Liver (tissue), 9 donors: ENCODE results near the gene MEGF10. TPM values are rescaled to one million over a fixed set of nuclear protein-coding genes. Genes with fewer than 3 reads are reported as not detected.

ENCODE experiments used
- DNase-seq: peaks from one replicate; pipeline ENCODE4 v3.0.0-alpha.2; 2017; ENCODE audit warnings: low spot score
- H3K27ac ChIP-seq, 2 donors: one replicate each; pipeline ENCODE4 v1.7.0; 2013; ENCODE audit warnings: inconsistent platforms in 2 of 2, low read length in 2 of 2, control low read depth in 1 of 2, low read depth in 1 of 2, mild to moderate bottlenecking in 1 of 2
- H3K27me3 ChIP-seq, 4 donors: one replicate each; pipeline versions ENCODE4 v1.6.1 to v1.7.0; 2013; ENCODE audit warnings: low read length in 3 of 4, inconsistent platforms in 1 of 4, mild to moderate bottlenecking in 1 of 4, moderate library complexity in 1 of 4; ENCODE audit not compliant: control insufficient read depth in 4 of 4, insufficient read depth in 4 of 4
- H3K36me3 ChIP-seq, 4 donors: one replicate each; pipeline versions ENCODE4 v1.6.1 to v1.7.0; 2013; ENCODE audit warnings: low read length in 3 of 4, mild to moderate bottlenecking in 3 of 4, low read depth in 1 of 4, moderate library complexity in 1 of 4; ENCODE audit not compliant: control insufficient read depth in 4 of 4, insufficient read depth in 3 of 4
- H3K4me1 ChIP-seq, 4 donors: one replicate each; pipeline versions ENCODE4 v1.6.1 to v1.7.0; 2013; ENCODE audit warnings: low read length in 3 of 4, mild to moderate bottlenecking in 3 of 4, moderate library complexity in 1 of 4; ENCODE audit not compliant: control insufficient read depth in 4 of 4, insufficient read depth in 4 of 4
- H3K4me3 ChIP-seq, 3 donors: one replicate each; pipeline versions ENCODE4 v1.6.1 to v1.7.0; 2013; ENCODE audit warnings: low read length in 3 of 3, control low read depth in 1 of 3, low read depth in 1 of 3, mild to moderate bottlenecking in 1 of 3
- H3K9ac ChIP-seq, 2 donors: one replicate each; pipeline ENCODE4 v1.7.0; 2013; ENCODE audit warnings: low read length in 2 of 2, mild to moderate bottlenecking in 2 of 2, moderate library complexity in 2 of 2, control low read depth in 1 of 2, low read depth in 1 of 2
- H3K9me3 ChIP-seq, 4 donors: one replicate each; pipeline versions ENCODE4 v1.6.1 to v1.7.0; 2013; ENCODE audit warnings: low read length in 3 of 4; ENCODE audit not compliant: control insufficient read depth in 4 of 4
- EGR1 ChIP-seq, 2 donors: IDR thresholded peaks; 2 replicates each; pipeline ENCODE4 v1.6.1; 2016 to 2018; ENCODE audit warnings: antibody characterized with exemption in 2 of 2, low read depth in 2 of 2
- FOXA1 ChIP-seq: IDR thresholded peaks from 2 replicates; pipeline ENCODE4 v1.6.1; 2016; ENCODE audit warnings: antibody characterized with exemption
- FOXA2 ChIP-seq: IDR thresholded peaks from 2 replicates; pipeline ENCODE4 v1.6.1; 2016; ENCODE audit warnings: antibody characterized with exemption
- GABPA ChIP-seq, 2 donors: IDR thresholded peaks in 1 of 2; conservative IDR thresholded peaks in 1 of 2; 2 replicates each; pipeline ENCODE4 v1.6.1; 2016; ENCODE audit warnings: antibody characterized with exemption in 2 of 2, mild to moderate bottlenecking in 1 of 2, moderate library complexity in 1 of 2
- HNF4A ChIP-seq, 2 donors: conservative IDR thresholded peaks; 2 replicates each; pipeline ENCODE4 v1.6.1; 2016; ENCODE audit warnings: antibody characterized with exemption in 2 of 2, mild to moderate bottlenecking in 2 of 2
- HNF4G ChIP-seq: IDR thresholded peaks from 2 replicates; pipeline ENCODE4 v1.6.1; 2016; ENCODE audit warnings: antibody characterized with exemption
- JUND ChIP-seq, 2 donors: IDR thresholded peaks; 2 replicates each; pipeline ENCODE4 v1.6.1; 2016; ENCODE audit warnings: antibody characterized with exemption in 2 of 2
- NR2F2 ChIP-seq: IDR thresholded peaks from 2 replicates; pipeline ENCODE4 v1.6.1; 2016; ENCODE audit warnings: antibody characterized with exemption
- RAD21 ChIP-seq, 2 donors: IDR thresholded peaks; 2 replicates each; pipeline ENCODE4 v1.6.1; 2016; ENCODE audit warnings: antibody characterized with exemption in 2 of 2, mild to moderate bottlenecking in 2 of 2
- RXRA ChIP-seq, 2 donors: IDR thresholded peaks; 2 replicates each; pipeline ENCODE4 v1.6.1; 2017 to 2018; ENCODE audit warnings: antibody characterized with exemption in 2 of 2, mild to moderate bottlenecking in 1 of 2
- SP1 ChIP-seq: IDR thresholded peaks from 2 replicates; pipeline ENCODE4 v1.6.1; 2018; ENCODE audit warnings: antibody characterized with exemption, mild to moderate bottlenecking
- TAF1 ChIP-seq: conservative IDR thresholded peaks from 2 replicates; pipeline ENCODE4 v1.6.1; 2016; ENCODE audit warnings: antibody characterized with exemption, mild to moderate bottlenecking
- YY1 ChIP-seq: IDR thresholded peaks from 2 replicates; pipeline ENCODE4 v1.6.1; 2016; ENCODE audit warnings: antibody characterized with exemption, mild to moderate bottlenecking
- WGBS: extraction: QIAGEN DNeasy Blood & Tissue Kit; methylation state at CpG from one replicate; pipeline ENCODE4 v1.1.7; 2013; 5-methylcytosine and 5-hydroxymethylcytosine counted together
- polyA plus RNA-seq, 2 donors: library from polyadenylated mRNA; stranded (reverse) in 1 of 2; unstranded in 1 of 2; fragments of 200-250 nt in 1 of 2; fragments of >200 nt in 1 of 2; fragmentation: Nextera tagmentation in 1 of 2; extraction: Ambion mirVana in 1 of 2; gene quantifications; one replicate each; pipeline versions ENCODE4 v1.2.1 to v1.2.3, GENCODE V29; 2013 to 2015
- total RNA-seq, 2 donors: library from RNA; depleted of rRNA; stranded (reverse); fragments of >200 nt; gene quantifications; one replicate each; pipeline ENCODE4 v1.2.3, GENCODE V29; 2014
- TF ChIP-seq, protein P1 (sequence below): IDR thresholded peaks from 2 replicates; pipeline ENCODE4 v1.6.1; 2016; ENCODE audit warnings: antibody characterized with exemption
- TF ChIP-seq, protein P2 (sequence below): fragments of 150-350 bp; IDR thresholded peaks from 2 replicates; pipeline ENCODE4 v1.5.1; 2017; ENCODE audit warnings: improper control_type of control experiment, low read depth, low read length; ENCODE audit not compliant: missing input control
- TF ChIP-seq, protein P3 (sequence below): IDR thresholded peaks from 2 replicates; pipeline ENCODE4 v1.6.1; 2016; ENCODE audit warnings: antibody characterized with exemption
- TF ChIP-seq, protein P4 (sequence below): IDR thresholded peaks from 2 replicates; pipeline ENCODE4 v1.6.1; 2016; ENCODE audit warnings: antibody characterized with exemption
- TF ChIP-seq, protein P5 (sequence below): IDR thresholded peaks from 2 replicates; pipeline ENCODE4 v1.6.1; 2016; ENCODE audit warnings: antibody characterized with exemption, mild to moderate bottlenecking
- donor health status: healthy.
- donor health status: healthy.
- donor health status: healthy.
- donor health status: healthy.
- donor health status: healthy.

The MEGF10 gene
- total and polyA plus RNA-seq, 4 donors: 0.05 to 1.0 (median 0.33) TPM; not detected in 1

DNA sequence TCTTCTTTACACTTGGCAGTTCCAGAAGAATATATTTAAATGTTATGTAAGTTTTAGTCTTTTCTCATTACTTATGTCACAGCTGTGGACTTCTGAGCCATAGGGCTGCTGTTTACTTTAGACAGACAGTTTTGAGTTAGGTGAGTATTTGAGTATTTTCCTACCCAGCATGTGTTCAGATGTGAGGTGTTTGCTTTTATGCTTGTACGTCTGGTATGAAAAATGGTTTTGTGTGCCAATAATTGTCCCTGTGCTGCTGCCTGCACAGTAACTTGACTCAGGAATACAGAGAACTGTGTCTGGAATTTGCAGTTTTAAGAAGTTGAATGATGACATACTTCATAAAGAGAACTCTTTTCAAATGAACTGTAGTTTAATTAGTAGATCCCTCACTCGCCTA, 20.8 kb downstream of the MEGF10 start:
- Histone ChIP-seq H3K36me3 (no peaks in the 10 kb centered on the region), H3K27me3 (no peaks in the 10 kb centered on the region), H3K9ac (no peak overlapping the region), H3K4me1 (no peaks in the 10 kb centered on the region), H3K4me3 (no peak overlapping the region), H3K9me3 (no peaks in the 10 kb centered on the region), H3K27ac (no peak overlapping the region)
- TF ChIP-seq HNF4G: no peak
- TF ChIP-seq HNF4A (conservative IDR thresholded peaks at IDR 0.05): no peak
- TF ChIP-seq EGR1 (IDR thresholded peaks at IDR 0.05; ENCODE audit: low read depth in 2 of 2): no peak
- TF ChIP-seq, protein P1, sequence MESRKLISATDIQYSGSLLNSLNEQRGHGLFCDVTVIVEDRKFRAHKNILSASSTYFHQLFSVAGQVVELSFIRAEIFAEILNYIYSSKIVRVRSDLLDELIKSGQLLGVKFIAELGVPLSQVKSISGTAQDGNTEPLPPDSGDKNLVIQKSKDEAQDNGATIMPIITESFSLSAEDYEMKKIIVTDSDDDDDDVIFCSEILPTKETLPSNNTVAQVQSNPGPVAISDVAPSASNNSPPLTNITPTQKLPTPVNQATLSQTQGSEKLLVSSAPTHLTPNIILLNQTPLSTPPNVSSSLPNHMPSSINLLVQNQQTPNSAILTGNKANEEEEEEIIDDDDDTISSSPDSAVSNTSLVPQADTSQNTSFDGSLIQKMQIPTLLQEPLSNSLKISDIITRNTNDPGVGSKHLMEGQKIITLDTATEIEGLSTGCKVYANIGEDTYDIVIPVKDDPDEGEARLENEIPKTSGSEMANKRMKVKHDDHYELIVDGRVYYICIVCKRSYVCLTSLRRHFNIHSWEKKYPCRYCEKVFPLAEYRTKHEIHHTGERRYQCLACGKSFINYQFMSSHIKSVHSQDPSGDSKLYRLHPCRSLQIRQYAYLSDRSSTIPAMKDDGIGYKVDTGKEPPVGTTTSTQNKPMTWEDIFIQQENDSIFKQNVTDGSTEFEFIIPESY: no peak
- no peak for TF ChIP-seq TAF1
- no peak for TF ChIP-seq RXRA (IDR thresholded peaks at IDR 0.05)
- TF ChIP-seq, protein P2, sequence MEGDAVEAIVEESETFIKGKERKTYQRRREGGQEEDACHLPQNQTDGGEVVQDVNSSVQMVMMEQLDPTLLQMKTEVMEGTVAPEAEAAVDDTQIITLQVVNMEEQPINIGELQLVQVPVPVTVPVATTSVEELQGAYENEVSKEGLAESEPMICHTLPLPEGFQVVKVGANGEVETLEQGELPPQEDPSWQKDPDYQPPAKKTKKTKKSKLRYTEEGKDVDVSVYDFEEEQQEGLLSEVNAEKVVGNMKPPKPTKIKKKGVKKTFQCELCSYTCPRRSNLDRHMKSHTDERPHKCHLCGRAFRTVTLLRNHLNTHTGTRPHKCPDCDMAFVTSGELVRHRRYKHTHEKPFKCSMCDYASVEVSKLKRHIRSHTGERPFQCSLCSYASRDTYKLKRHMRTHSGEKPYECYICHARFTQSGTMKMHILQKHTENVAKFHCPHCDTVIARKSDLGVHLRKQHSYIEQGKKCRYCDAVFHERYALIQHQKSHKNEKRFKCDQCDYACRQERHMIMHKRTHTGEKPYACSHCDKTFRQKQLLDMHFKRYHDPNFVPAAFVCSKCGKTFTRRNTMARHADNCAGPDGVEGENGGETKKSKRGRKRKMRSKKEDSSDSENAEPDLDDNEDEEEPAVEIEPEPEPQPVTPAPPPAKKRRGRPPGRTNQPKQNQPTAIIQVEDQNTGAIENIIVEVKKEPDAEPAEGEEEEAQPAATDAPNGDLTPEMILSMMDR: no peak
- TF ChIP-seq YY1: no peak
- TF ChIP-seq SP1: no peak
- TF ChIP-seq, protein P3, sequence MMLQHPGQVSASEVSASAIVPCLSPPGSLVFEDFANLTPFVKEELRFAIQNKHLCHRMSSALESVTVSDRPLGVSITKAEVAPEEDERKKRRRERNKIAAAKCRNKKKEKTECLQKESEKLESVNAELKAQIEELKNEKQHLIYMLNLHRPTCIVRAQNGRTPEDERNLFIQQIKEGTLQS: no peak
- TF ChIP-seq, protein P4, sequence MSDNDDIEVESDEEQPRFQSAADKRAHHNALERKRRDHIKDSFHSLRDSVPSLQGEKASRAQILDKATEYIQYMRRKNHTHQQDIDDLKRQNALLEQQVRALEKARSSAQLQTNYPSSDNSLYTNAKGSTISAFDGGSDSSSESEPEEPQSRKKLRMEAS: no peak
- no peak for TF ChIP-seq NR2F2
- TF ChIP-seq JUND (IDR thresholded peaks at IDR 0.05): no peak
- TF ChIP-seq FOXA1: no peak
- TF ChIP-seq, protein P5, sequence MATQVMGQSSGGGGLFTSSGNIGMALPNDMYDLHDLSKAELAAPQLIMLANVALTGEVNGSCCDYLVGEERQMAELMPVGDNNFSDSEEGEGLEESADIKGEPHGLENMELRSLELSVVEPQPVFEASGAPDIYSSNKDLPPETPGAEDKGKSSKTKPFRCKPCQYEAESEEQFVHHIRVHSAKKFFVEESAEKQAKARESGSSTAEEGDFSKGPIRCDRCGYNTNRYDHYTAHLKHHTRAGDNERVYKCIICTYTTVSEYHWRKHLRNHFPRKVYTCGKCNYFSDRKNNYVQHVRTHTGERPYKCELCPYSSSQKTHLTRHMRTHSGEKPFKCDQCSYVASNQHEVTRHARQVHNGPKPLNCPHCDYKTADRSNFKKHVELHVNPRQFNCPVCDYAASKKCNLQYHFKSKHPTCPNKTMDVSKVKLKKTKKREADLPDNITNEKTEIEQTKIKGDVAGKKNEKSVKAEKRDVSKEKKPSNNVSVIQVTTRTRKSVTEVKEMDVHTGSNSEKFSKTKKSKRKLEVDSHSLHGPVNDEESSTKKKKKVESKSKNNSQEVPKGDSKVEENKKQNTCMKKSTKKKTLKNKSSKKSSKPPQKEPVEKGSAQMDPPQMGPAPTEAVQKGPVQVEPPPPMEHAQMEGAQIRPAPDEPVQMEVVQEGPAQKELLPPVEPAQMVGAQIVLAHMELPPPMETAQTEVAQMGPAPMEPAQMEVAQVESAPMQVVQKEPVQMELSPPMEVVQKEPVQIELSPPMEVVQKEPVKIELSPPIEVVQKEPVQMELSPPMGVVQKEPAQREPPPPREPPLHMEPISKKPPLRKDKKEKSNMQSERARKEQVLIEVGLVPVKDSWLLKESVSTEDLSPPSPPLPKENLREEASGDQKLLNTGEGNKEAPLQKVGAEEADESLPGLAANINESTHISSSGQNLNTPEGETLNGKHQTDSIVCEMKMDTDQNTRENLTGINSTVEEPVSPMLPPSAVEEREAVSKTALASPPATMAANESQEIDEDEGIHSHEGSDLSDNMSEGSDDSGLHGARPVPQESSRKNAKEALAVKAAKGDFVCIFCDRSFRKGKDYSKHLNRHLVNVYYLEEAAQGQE: no peak
- no peak for TF ChIP-seq RAD21 (IDR thresholded peaks at IDR 0.05)
- no peak for TF ChIP-seq FOXA2
- no peak for TF ChIP-seq GABPA (IDR thresholded peaks at IDR 0.05 in 1 of 2, conservative IDR thresholded peaks at IDR 0.05 in 1 of 2)
- 74% methylated on average over 2 of the region's 2 CpGs for WGBS
- no peak for DNase-seq
